Measurements from ENCODE around the gene RASGRF2.

Gene RASGRF2

GRCh38 chr5:81097713-81098112, 137.6 kb downstream of the RASGRF2 start:
- Histone ChIP-seq H3K4me3 (ENCODE audit: low read depth in 1 of 2, low read length in 1 of 2) (no peak overlapping the region), H3K9me3 (no peaks in the 10 kb centered on the region), H3K4me1 (ENCODE audit: control insufficient read depth in 1 of 2, insufficient read depth in 1 of 2, low read depth in 1 of 2, low read length in 1 of 2) (no peaks in the 10 kb centered on the region), H3K27ac (no peak overlapping the region), H3K36me3 (no peaks in the 10 kb centered on the region), H3K27me3 (peaks cover 5% of the 10 kb centered on the region)
- TF ChIP-seq, protein P1, sequence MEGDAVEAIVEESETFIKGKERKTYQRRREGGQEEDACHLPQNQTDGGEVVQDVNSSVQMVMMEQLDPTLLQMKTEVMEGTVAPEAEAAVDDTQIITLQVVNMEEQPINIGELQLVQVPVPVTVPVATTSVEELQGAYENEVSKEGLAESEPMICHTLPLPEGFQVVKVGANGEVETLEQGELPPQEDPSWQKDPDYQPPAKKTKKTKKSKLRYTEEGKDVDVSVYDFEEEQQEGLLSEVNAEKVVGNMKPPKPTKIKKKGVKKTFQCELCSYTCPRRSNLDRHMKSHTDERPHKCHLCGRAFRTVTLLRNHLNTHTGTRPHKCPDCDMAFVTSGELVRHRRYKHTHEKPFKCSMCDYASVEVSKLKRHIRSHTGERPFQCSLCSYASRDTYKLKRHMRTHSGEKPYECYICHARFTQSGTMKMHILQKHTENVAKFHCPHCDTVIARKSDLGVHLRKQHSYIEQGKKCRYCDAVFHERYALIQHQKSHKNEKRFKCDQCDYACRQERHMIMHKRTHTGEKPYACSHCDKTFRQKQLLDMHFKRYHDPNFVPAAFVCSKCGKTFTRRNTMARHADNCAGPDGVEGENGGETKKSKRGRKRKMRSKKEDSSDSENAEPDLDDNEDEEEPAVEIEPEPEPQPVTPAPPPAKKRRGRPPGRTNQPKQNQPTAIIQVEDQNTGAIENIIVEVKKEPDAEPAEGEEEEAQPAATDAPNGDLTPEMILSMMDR (IDR thresholded peaks at IDR 0.05), result no peak

GRCh38 chr5:81105261-81105877, 145.2 kb downstream of the RASGRF2 start:
- peaks cover 17% of the 10 kb centered on the region for H3K27me3 ChIP-seq
- H3K9me3 ChIP-seq, result no peaks in the 10 kb centered on the region
- H3K4me3 ChIP-seq (ENCODE audit: low read depth in 1 of 2, low read length in 1 of 2), result no peak overlapping the region

DNA sequence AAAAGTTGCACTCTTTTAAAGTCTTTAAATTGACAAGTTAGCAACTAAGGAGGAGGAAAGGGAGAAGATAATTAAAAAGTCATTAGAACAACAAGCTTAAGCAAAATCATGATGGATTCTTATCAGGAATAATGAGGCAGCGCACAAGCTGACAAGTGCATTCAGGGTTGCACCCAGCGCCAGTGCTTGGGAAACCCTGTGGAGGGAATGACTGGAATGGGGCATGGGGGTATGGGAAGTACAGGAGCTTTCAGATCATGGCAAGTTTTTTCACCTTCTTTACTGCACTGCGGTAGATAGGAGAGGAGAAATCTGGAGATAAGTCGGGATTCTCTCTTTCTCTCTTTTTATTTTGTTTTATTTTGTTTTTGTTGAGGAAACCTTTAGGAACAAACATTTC, 155.1 kb downstream of the RASGRF2 start:
- TF ChIP-seq, protein P1 (IDR thresholded peaks at IDR 0.05), result no peak
- Histone ChIP-seq H3K36me3 (no peaks in the 10 kb centered on the region), H3K4me3 (ENCODE audit: low read depth in 1 of 2, low read length in 1 of 2) (no peak overlapping the region)

More at GRCh38 chr5:81105261-81105877, 145.2 kb downstream of the RASGRF2 start:
- TF ChIP-seq, protein P1 (IDR thresholded peaks at IDR 0.05), result no peak
- Histone ChIP-seq H3K27ac (no peak overlapping the region), H3K4me1 (ENCODE audit: control insufficient read depth in 1 of 2, insufficient read depth in 1 of 2, low read depth in 1 of 2, low read length in 1 of 2) (no peaks in the 10 kb centered on the region), H3K36me3 (no peaks in the 10 kb centered on the region)

GRCh38 chr5:81117566-81117965, 157.4 kb downstream of the RASGRF2 start:
- H3K27ac ChIP-seq, result no peak overlapping the region
- no peak overlapping the region for H3K4me3 ChIP-seq (ENCODE audit: low read depth in 1 of 2, low read length in 1 of 2)
- H3K4me1 ChIP-seq (ENCODE audit: control insufficient read depth in 1 of 2, insufficient read depth in 1 of 2, low read depth in 1 of 2, low read length in 1 of 2), result no peaks in the 10 kb centered on the region
- H3K27me3 ChIP-seq, result peaks cover 7% of the 10 kb centered on the region
- H3K9me3 ChIP-seq, result no peaks in the 10 kb centered on the region
- TF ChIP-seq, protein P1 (IDR thresholded peaks at IDR 0.05), result no peak
- H3K36me3 ChIP-seq, result no peaks in the 10 kb centered on the region

More for the DNA sequence above, 155.1 kb downstream of the RASGRF2 start:
- peaks cover 10% of the 10 kb centered on the region for H3K27me3 ChIP-seq
- no peaks in the 10 kb centered on the region for H3K4me1 ChIP-seq (ENCODE audit: control insufficient read depth in 1 of 2, insufficient read depth in 1 of 2, low read depth in 1 of 2, low read length in 1 of 2)
- H3K27ac ChIP-seq, result no peak overlapping the region
- H3K9me3 ChIP-seq, result no peaks in the 10 kb centered on the region

DNA sequence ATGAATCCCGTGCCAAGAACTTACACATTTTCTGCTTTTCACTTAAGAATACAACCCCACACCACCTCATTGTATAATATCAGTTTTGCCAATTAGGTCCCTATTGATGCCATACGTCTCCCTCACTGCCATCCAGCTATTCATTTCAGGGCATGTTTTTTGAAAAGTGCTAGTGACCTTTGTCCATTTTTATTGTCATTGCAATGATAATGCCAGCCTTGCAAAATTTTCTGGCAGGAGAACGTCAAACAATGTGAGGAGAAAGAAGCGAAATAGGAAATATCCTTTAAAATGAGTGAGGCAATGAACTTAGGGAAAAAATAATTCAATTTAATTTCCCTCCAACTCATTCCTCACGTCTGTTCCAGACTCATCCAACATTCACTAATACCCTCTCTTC, 161.1 kb downstream of the RASGRF2 start:
- TF ChIP-seq, protein P1 (IDR thresholded peaks at IDR 0.05), result no peak
- no peaks in the 10 kb centered on the region for H3K36me3 ChIP-seq

More for the DNA sequence above, 161.1 kb downstream of the RASGRF2 start:
- Histone ChIP-seq H3K4me1 (ENCODE audit: control insufficient read depth in 1 of 2, insufficient read depth in 1 of 2, low read depth in 1 of 2, low read length in 1 of 2) (no peaks in the 10 kb centered on the region), H3K9me3 (no peaks in the 10 kb centered on the region), H3K27ac (no peak overlapping the region), H3K4me3 (ENCODE audit: low read depth in 1 of 2, low read length in 1 of 2) (no peak overlapping the region), H3K27me3 (peaks cover 7% of the 10 kb centered on the region)
